RWPE1 (cell line): ENCODE results near the gene PRCC.

Experiments
- CTCF ChIA-PET: fragments of 350-600 bp; sonication (Branson Sonifier 250); formaldehyde crosslinking; extraction: SDS; loops from one replicate; lab custom pipeline; 2021; lab: Yijun Ruan, JAX
- POLR2A ChIA-PET: fragments of 400-600 bp; formaldehyde crosslinking; extraction: SDS; loops from one replicate; lab custom pipeline; 2020; ENCODE audit warnings: antibody characterized with exemption; ENCODE audit not compliant: low non-redundant PET; lab: Yijun Ruan, JAX
- DNase-seq: peaks from one replicate; pipeline ENCODE4 v3.0.0; 2012; ENCODE audit warnings: low spot score
- H3K27ac ChIP-seq: fragments of 450-650 bp; 2 replicates; pipeline ENCODE4 v1.5.1; 2017
- CTCF ChIP-seq: fragments of 450-650 bp; conservative IDR thresholded peaks from 2 replicates; pipeline ENCODE4 v1.5.1; 2017; ENCODE audit warnings: low read depth, mild to moderate bottlenecking

PRCC gene

GRCh38 chr1:156834322-156834721 lies 67.0 kb downstream of the PRCC start:
- POLR2A ChIA-PET: no interaction called here

GRCh38 chr1:156836041-156836654 lies 68.8 kb downstream of the PRCC start:
- ChIA-PET CTCF (interaction anchor here (0.8 kb wide), 1 partner anchor 22 kb away, joined by 4 read pairs; no protein-coding TSS in a partner anchor), POLR2A (no interaction called here)
- DNase-seq: no peak
- TF ChIP-seq CTCF: no peak
- no peak overlapping the region for H3K27ac ChIP-seq

More at GRCh38 chr1:156834322-156834721, 67.0 kb downstream of the PRCC start:
- H3K27ac ChIP-seq: no peak overlapping the region
- TF ChIP-seq CTCF: no peak
- no peak for DNase-seq
- CTCF ChIA-PET: interaction anchor here (0.6 to 1.2 kb wide), 2 partner anchors 25 to 66 kb away, joined by 3 read pairs; no protein-coding TSS in a partner anchor

- H3K27ac ChIP-seq: no peak overlapping the region
- ChIA-PET CTCF (interaction anchor here (0.6 to 3.0 kb wide), 3 partner anchors 16 to 113 kb away, joined by 3 to 53 read pairs (median 3); partner anchors contain the start of genes INSRR and NTRK1), POLR2A (no interaction called here)
- no peak for DNase-seq
- no peak for TF ChIP-seq CTCF
Measured at GRCh38 chr1:156836892-156837291, 69.6 kb downstream of the PRCC start.

GRCh38 chr1:156838972-156839371 lies 71.6 kb downstream of the PRCC start:
- DNase-seq: no peak
- POLR2A ChIA-PET: no interaction called here
- TF ChIP-seq CTCF: peak; percentile 83
- CTCF ChIA-PET: interaction anchor here (0.6 to 3.0 kb wide), 15 partner anchors 8 to 149 kb away, joined by 3 to 53 read pairs (median 5); partner anchors contain the start of genes INSRR and NTRK1
- no peak overlapping the region for H3K27ac ChIP-seq

GRCh38 chr1:156839426-156840109 lies 72.2 kb downstream of the PRCC start:
- DNase-seq: no peak
- no peak overlapping the region for H3K27ac ChIP-seq
- no peak for TF ChIP-seq CTCF
- CTCF ChIA-PET: interaction anchor here (0.6 to 3.0 kb wide), 13 partner anchors 9 to 150 kb away, joined by 3 to 53 read pairs (median 5); partner anchors contain the start of genes INSRR and NTRK1
- POLR2A ChIA-PET: no interaction called here

- DNase-seq: no peak
- H3K27ac ChIP-seq: no peak overlapping the region
- no peak for TF ChIP-seq CTCF
- POLR2A ChIA-PET: no interaction called here
- CTCF ChIA-PET: interaction anchor here (0.6 to 1.0 kb wide), 2 partner anchors 20 to 88 kb away, joined by 3 read pairs; no protein-coding TSS in a partner anchor
Measured at GRCh38 chr1:156840186-156840897, 73.0 kb downstream of the PRCC start.
